LNCaP clone FGC (cell line): ENCODE results near the gene WDR20.
"Not testable (repeated sequence)": the region's sequence is repeated elsewhere in the genome, so short reads cannot be mapped to it uniquely, and the experiment has no call there.

Experiments
- DNase-seq: peaks from one replicate; pipeline ENCODE4 v3.0.0-alpha.2; 2011; ENCODE audit warnings: low read depth
- H3K4me3 ChIP-seq: 2 replicates; pipeline ENCODE4 v1.5.1; 2011; ENCODE audit warnings: mild to moderate bottlenecking, low read depth, low read length, control low read depth
- TF ChIP-seq, protein P1 (sequence below): IDR thresholded peaks from 2 replicates; pipeline ENCODE4 v1.5.1; 2012; ENCODE audit warnings: mild to moderate bottlenecking; ENCODE audit not compliant: control insufficient read depth, insufficient read depth; ENCODE audit errors: extremely low read depth

Gene WDR20

GRCh38 chr14:102096569-102097188 is 43.0 kb upstream of the WDR20 start:
- TF ChIP-seq, protein P1, sequence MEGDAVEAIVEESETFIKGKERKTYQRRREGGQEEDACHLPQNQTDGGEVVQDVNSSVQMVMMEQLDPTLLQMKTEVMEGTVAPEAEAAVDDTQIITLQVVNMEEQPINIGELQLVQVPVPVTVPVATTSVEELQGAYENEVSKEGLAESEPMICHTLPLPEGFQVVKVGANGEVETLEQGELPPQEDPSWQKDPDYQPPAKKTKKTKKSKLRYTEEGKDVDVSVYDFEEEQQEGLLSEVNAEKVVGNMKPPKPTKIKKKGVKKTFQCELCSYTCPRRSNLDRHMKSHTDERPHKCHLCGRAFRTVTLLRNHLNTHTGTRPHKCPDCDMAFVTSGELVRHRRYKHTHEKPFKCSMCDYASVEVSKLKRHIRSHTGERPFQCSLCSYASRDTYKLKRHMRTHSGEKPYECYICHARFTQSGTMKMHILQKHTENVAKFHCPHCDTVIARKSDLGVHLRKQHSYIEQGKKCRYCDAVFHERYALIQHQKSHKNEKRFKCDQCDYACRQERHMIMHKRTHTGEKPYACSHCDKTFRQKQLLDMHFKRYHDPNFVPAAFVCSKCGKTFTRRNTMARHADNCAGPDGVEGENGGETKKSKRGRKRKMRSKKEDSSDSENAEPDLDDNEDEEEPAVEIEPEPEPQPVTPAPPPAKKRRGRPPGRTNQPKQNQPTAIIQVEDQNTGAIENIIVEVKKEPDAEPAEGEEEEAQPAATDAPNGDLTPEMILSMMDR, result peak; percentile 81
- DNase-seq, result peak; percentile 63
- H3K4me3 ChIP-seq, result no peak overlapping the region

DNA sequence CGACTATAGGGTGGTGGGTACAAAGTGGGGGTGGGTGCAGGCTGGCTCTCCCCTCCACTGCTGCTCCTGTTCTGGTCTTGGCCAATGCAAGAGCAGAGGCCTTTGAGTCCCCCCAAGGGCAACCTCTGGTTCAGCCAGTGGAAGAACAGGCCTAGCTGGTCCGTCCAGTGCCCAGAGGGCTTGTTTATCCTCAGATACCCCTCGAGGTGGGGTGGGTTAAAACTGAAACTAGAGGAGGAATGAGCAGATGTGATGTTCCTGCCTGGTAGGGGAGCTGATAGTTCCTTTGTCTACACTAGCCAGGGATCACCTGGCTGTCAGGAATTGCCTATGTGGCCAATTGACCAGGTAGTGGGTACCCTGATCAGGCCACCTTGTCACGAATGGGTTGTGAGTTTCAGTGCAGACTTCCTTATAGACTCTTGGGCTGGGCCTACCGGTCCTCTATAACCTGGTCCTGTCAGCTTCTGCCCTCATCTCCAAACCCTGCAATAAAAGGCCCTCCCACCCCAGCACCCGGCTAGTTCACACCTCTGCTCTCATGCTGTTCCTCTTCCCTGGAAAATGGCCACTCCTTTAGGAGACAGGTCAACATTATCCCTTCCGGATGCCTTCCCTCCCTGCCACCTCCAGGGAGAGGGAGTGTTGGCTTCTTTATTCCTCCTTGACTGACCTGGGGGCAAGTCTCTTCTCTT is 42.1 kb upstream of the WDR20 start:
- no peak for DNase-seq
- TF ChIP-seq, protein P1, result no peak
- H3K4me3 ChIP-seq, result no peak overlapping the region

DNA sequence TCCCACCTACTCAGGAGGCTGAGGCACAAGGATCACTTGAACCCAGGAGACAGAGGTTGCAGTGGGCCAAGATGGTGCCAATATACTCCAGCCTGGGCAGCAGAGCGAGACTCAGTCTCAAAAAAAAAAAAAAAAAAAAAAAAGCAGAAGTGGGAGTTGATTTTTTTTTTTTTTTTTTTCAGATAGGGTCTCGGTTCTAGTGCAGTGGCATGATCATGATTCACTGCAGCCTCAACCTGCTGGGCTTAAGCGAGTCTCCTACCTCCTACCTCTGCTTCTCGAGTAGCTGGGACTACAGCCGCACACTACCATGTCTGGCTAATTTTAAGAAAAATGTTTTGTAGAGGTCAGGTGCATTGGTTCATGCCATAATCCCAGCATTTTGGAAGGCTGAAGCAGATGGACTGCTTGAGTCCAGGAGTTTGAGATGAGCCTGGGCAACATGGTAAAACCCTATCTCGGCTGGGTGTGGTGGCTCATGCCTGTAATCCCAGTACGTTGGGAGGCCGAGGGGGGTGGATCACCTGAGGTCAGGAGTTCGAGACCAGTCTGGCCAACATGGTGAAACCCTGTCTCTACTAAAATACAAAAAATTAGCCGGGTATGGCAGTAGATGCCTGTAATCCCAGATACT is 36.5 kb upstream of the WDR20 start:
- TF ChIP-seq, protein P1, result no peak
- no peak overlapping the region for H3K4me3 ChIP-seq
- no peak for DNase-seq

GRCh38 chr14:102105369-102105768 is 34.3 kb upstream of the WDR20 start:
- TF ChIP-seq, protein P1, result no peak

GRCh38 chr14:102109332-102109731 is 30.4 kb upstream of the WDR20 start:
- not testable (repeated sequence) for H3K4me3 ChIP-seq, DNase-seq

More at GRCh38 chr14:102105369-102105768, 34.3 kb upstream of the WDR20 start:
- DNase-seq, result no peak
- H3K4me3 ChIP-seq, result no peak overlapping the region

- TF ChIP-seq, protein P1, result no peak
- DNase-seq, result no peak
- no peak overlapping the region for H3K4me3 ChIP-seq
These were observed 28.6 kb upstream of the WDR20 start for GRCh38 chr14:102111101-102111500.

GRCh38 chr14:102116361-102117180 is 23.1 kb upstream of the WDR20 start:
- DNase-seq, result no peak
- TF ChIP-seq, protein P1, result no peak
- no peak overlapping the region for H3K4me3 ChIP-seq
